Astrocyte (in vitro differentiated cells and primary cell): ENCODE data around the gene COMMD1. TPM values are rescaled to one million over a fixed set of nuclear protein-coding genes. Genes with fewer than 3 reads are reported as not detected.

Source experiments
- DNase-seq: peaks from one replicate; pipeline ENCODE4 v3.0.0-alpha.2; 2010; ENCODE audit warnings: low read depth
- FAIRE-seq: peaks from 2 replicates; lab custom pipeline; 2011; peaks lifted over from hg19 to GRCh38; lab: Jason Lieb, UNC
- H2AFZ ChIP-seq: 2 replicates; pipeline ENCODE4 v1.6.0; 2012; ENCODE audit warnings: low read depth, low read length, inconsistent platforms
- H3K27ac ChIP-seq: 2 replicates; pipeline ENCODE4 v1.5.1; 2011; ENCODE audit warnings: low read depth, low read length, inconsistent platforms
- H3K27me3 ChIP-seq: 2 replicates; pipeline ENCODE4 v1.6.0; 2011; ENCODE audit warnings: low read length, inconsistent platforms; ENCODE audit not compliant: insufficient read depth
- H3K36me3 ChIP-seq: 2 replicates; pipeline ENCODE4 v1.5.1; 2011; ENCODE audit warnings: low read length, inconsistent platforms; ENCODE audit not compliant: insufficient read depth
- H3K4me1 ChIP-seq: 2 replicates; pipeline ENCODE4 v1.5.1; 2011; ENCODE audit warnings: low read length, inconsistent platforms; ENCODE audit not compliant: insufficient read depth
- H3K4me2 ChIP-seq: 2 replicates; pipeline ENCODE4 v1.6.0; 2012; ENCODE audit warnings: low read length, inconsistent platforms
- H3K4me3 ChIP-seq: 2 replicates; pipeline ENCODE4 v1.5.1; 2011; ENCODE audit warnings: low read depth, mild to moderate bottlenecking, low read length, inconsistent platforms; ENCODE audit not compliant: insufficient read depth
- H3K79me2 ChIP-seq: 2 replicates; pipeline ENCODE4 v1.6.0; 2012; ENCODE audit warnings: mild to moderate bottlenecking, low read length, inconsistent platforms; ENCODE audit not compliant: insufficient read depth
- H3K9ac ChIP-seq: 2 replicates; pipeline ENCODE4 v1.6.0; 2012; ENCODE audit warnings: mild to moderate bottlenecking, low read length, inconsistent platforms
- H3K9me3 ChIP-seq: 2 replicates; pipeline ENCODE4 v1.5.1; 2012; ENCODE audit warnings: low read depth, mild to moderate bottlenecking, low read length, inconsistent platforms; ENCODE audit not compliant: insufficient read depth
- H4K20me1 ChIP-seq: 2 replicates; pipeline ENCODE4 v1.6.0; 2012; ENCODE audit warnings: low read length, inconsistent platforms; ENCODE audit not compliant: insufficient read depth
- H3K27ac Mint-ChIP-seq: one replicate; pipeline ENCODE4 v1.8.0; 2021; ENCODE audit warnings: mild to moderate bottlenecking, mixed read lengths; ENCODE audit not compliant: unreplicated experiment
- H3K27me3 Mint-ChIP-seq: one replicate; pipeline ENCODE4 v1.8.0; 2021; ENCODE audit warnings: low read depth, mixed read lengths; ENCODE audit not compliant: unreplicated experiment
- H3K36me3 Mint-ChIP-seq: one replicate; pipeline ENCODE4 v1.8.0; 2021; ENCODE audit warnings: low read depth, mixed read lengths; ENCODE audit not compliant: unreplicated experiment
- H3K4me1 Mint-ChIP-seq: one replicate; pipeline ENCODE4 v1.8.0; 2021; ENCODE audit warnings: low read depth, mixed read lengths; ENCODE audit not compliant: unreplicated experiment
- H3K4me3 Mint-ChIP-seq: one replicate; pipeline ENCODE4 v1.8.0; 2021; ENCODE audit warnings: mild to moderate bottlenecking, moderate library complexity, mixed read lengths; ENCODE audit not compliant: unreplicated experiment
- H3K9me3 Mint-ChIP-seq: one replicate; pipeline ENCODE4 v1.8.0; 2021; ENCODE audit warnings: mild to moderate bottlenecking, mixed read lengths; ENCODE audit not compliant: unreplicated experiment
- CTCF ChIP-seq: IDR thresholded peaks from 2 replicates; pipeline ENCODE4 v1.5.1; 2011; ENCODE audit warnings: low read depth, mild to moderate bottlenecking, inconsistent platforms, low read length, moderate library complexity; ENCODE audit not compliant: insufficient read depth
- EZH2 ChIP-seq: IDR thresholded peaks from 2 replicates; pipeline ENCODE4 v1.6.1; 2012; ENCODE audit warnings: mild to moderate bottlenecking, low read length, inconsistent platforms; ENCODE audit not compliant: insufficient read depth
- total RNA-seq: library from RNA; stranded (reverse); gene quantifications from 2 replicates; pipeline ENCODE4 v1.2.1, GENCODE V29; 2021

Gene COMMD1
- total RNA-seq, 1 donor from 2014 or later: 32.0 TPM

GRCh38 chr2:61962095-61962984, 56.9 kb downstream of the COMMD1 start:
- Histone ChIP-seq H3K27me3 (no peaks in the 10 kb centered on the region), H3K4me2 (no peak overlapping the region), H3K9ac (no peak overlapping the region), H3K36me3 (no peaks in the 10 kb centered on the region), H3K4me1 (no peaks in the 10 kb centered on the region), H2AFZ (no peak overlapping the region), H3K4me3 (no peak overlapping the region), H3K27ac (no peak overlapping the region), H3K9me3 (no peaks in the 10 kb centered on the region), H3K79me2 (no peaks in the 10 kb centered on the region), H4K20me1 (no peaks in the 10 kb centered on the region)
- FAIRE-seq (peak; percentile 43), DNase-seq (no peak)
- peaks cover 10% of the 10 kb centered on the region for H3K36me3 Mint-ChIP-seq
- H3K27me3 Mint-ChIP-seq: no peaks in the 10 kb centered on the region
- TF ChIP-seq CTCF (no peak), EZH2 (no peak)
- H3K4me1 Mint-ChIP-seq: peaks cover 8% of the 10 kb centered on the region
- H3K4me3 Mint-ChIP-seq: no peak overlapping the region
- H3K9me3 Mint-ChIP-seq: peaks cover 4% of the 10 kb centered on the region
- H3K27ac Mint-ChIP-seq: no peak overlapping the region

- H4K20me1 ChIP-seq: no peaks in the 10 kb centered on the region
- no peaks in the 10 kb centered on the region for H3K9me3 ChIP-seq
- no peak for DNase-seq
- peaks cover 4% of the 10 kb centered on the region for H3K79me2 ChIP-seq
- peaks cover 13% of the 10 kb centered on the region for H3K4me1 Mint-ChIP-seq
- no peaks in the 10 kb centered on the region for H3K27me3 ChIP-seq
- no peak overlapping the region for H3K9ac ChIP-seq
- no peak overlapping the region for H3K27ac ChIP-seq
- no peak overlapping the region for H3K27ac Mint-ChIP-seq
- H3K36me3 ChIP-seq: no peaks in the 10 kb centered on the region
- H3K9me3 Mint-ChIP-seq: no peaks in the 10 kb centered on the region
- no peak overlapping the region for H2AFZ ChIP-seq
- no peak overlapping the region for H3K4me3 ChIP-seq
- no peak for FAIRE-seq
- no peak overlapping the region for H3K4me3 Mint-ChIP-seq
- H3K36me3 Mint-ChIP-seq: no peaks in the 10 kb centered on the region
- no peaks in the 10 kb centered on the region for H3K4me1 ChIP-seq
- no peak for TF ChIP-seq CTCF
- no peak for TF ChIP-seq EZH2
- no peak overlapping the region for H3K4me2 ChIP-seq
- H3K27me3 Mint-ChIP-seq: no peaks in the 10 kb centered on the region
Observed at GRCh38 chr2:61966087-61966727, 60.7 kb downstream of the COMMD1 start.
